GM13977 (cell line): ENCODE data around the gene WDR1.

Source experiments
- DNase-seq: peaks from one replicate; pipeline ENCODE4 v3.0.0; 2012; ENCODE audit warnings: low spot score
- in situ Hi-C: fragments of 300-500 bp; cut with MboI; formaldehyde crosslinking; loops from one replicate; pipeline ENCODE4 v1.12.0; 2022; ENCODE audit warnings: low sequenced_read_pairs, low pct_unique_long_range_greater_than_20kb, mixed read lengths, inconsistent platforms; ENCODE audit not compliant: unreplicated experiment
- TF ChIP-seq, protein P1 (sequence below): IDR thresholded peaks from 2 replicates; pipeline ENCODE4 v1.5.1; 2012; ENCODE audit warnings: mild to moderate bottlenecking, control low read depth; ENCODE audit not compliant: insufficient read depth; ENCODE audit errors: extremely low read depth, missing control alignments

Gene WDR1

DNA sequence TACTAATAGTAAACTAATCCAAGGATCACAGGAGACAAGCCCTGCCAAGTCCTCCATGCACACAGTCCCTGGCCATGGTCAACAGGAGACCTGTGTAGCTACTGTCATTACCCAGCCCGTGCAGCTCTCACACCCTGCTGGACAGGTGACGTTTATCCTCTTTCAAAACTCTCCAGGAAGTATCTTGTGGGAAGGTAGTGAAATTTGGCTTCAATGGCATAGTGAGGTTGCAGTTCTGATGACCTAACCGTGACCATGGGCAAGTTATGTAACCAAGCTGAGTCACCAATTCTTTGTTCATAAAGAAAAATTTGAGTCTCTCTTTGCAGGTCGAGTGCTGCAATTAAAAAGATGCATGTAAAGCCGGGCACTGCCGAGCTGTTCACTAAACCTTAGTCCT, 84.0 kb downstream of the WDR1 start:
- in situ Hi-C loops, result no loop called here

DNA sequence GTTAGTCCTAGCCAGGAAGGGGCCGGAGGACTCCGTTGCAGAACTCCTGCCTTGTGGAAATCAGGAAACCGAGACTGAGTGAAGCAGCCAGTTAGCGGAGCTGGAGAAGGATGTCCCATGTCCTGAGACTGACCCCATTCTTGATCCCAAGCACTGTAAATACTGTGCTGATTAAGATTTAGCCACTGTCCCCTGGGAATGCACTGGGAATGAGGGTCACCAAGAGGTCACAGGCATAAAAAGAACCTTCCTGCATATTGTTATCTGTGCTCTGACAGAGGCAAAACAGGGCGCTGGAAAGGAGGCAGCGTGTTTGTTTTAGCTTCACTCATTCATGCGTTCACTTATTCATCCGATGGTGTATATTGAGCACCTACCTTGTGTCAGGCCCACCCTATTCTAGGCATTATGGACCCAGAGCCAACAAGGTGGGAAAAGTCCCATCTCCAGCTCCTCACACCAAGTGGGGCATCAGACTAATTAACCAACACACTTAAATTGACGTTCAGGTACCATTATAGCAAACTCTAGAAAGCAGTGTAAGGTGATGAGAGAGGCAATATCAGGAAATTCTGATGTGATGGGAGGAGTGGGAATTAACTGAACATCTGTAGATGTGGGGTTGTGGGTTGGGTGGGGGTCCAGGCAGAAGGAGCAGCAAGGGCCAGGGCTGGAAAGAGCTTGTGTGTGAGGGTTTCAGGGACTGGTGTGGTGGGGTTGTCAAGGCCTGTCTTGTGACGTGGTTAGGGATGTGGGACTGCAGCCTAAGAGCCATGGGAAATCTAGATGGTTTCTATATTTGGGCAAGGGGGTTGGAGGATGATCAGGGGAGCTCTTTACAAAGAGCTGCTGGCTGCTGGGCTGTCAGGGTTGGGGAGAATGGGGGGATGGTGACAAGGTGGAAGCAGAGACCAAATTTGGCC, 84.7 kb downstream of the WDR1 start:
- no peak for DNase-seq
- TF ChIP-seq, protein P1, sequence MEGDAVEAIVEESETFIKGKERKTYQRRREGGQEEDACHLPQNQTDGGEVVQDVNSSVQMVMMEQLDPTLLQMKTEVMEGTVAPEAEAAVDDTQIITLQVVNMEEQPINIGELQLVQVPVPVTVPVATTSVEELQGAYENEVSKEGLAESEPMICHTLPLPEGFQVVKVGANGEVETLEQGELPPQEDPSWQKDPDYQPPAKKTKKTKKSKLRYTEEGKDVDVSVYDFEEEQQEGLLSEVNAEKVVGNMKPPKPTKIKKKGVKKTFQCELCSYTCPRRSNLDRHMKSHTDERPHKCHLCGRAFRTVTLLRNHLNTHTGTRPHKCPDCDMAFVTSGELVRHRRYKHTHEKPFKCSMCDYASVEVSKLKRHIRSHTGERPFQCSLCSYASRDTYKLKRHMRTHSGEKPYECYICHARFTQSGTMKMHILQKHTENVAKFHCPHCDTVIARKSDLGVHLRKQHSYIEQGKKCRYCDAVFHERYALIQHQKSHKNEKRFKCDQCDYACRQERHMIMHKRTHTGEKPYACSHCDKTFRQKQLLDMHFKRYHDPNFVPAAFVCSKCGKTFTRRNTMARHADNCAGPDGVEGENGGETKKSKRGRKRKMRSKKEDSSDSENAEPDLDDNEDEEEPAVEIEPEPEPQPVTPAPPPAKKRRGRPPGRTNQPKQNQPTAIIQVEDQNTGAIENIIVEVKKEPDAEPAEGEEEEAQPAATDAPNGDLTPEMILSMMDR, result no peak

More for the DNA sequence above, 84.0 kb downstream of the WDR1 start:
- TF ChIP-seq, protein P1, result no peak
- no peak for DNase-seq

DNA sequence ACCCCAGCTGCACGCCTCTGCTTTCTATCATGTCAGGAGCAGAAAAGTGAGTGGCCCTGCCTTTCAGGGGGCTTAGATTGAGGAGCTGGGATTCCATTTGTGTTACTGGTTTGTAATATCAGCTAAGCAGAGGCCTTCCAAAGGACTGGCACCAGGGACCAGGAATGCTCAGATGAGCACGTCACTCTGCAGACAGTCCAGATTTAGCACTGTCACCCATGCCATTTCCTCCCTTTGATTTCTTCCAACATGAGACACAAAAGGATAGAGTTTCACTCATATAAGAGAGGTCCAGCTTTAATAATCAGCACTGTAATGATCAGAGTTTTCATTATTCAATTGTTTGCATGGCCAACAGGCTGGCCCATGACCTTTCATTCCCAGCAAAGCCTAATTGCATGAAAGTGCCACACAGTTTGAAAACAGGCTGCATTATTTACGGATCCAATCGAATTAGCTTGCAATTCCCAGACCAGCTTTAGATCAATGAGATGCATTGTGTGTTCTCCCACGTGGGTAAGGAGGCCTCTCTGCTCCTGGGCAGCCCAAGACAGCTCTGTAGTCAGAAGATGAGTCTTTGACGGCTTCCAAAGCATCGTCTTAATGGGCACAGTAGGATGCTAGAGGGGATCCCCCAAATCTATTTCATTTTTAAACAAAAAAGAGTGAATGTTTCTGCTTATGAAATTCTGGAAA, 85.5 kb downstream of the WDR1 start:
- no peak for DNase-seq
- in situ Hi-C loops, result no loop called here
- TF ChIP-seq, protein P1, result no peak

More for the DNA sequence above, 84.7 kb downstream of the WDR1 start:
- in situ Hi-C loops, result no loop called here

DNA sequence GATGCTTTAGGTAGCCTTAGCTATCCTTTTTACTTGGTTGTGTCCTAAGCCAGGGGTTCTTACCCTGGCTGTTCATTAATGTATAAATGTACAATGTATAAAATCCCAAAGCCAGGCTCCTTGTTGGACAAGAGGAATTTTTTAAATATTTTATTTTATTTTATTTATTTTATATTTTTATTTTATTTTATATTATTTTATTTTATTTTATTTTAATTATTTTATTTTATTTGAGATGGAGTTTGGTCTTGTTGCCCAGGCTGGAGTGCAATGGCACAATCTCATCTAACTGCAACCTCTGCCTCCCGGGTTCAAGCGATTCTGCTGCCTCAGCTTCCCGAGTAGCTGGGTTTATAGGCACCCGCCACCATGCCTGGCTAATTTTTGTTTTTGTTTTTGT, 87.2 kb downstream of the WDR1 start:
- DNase-seq, result no peak
- in situ Hi-C loops, result no loop called here
- TF ChIP-seq, protein P1, result no peak

DNA sequence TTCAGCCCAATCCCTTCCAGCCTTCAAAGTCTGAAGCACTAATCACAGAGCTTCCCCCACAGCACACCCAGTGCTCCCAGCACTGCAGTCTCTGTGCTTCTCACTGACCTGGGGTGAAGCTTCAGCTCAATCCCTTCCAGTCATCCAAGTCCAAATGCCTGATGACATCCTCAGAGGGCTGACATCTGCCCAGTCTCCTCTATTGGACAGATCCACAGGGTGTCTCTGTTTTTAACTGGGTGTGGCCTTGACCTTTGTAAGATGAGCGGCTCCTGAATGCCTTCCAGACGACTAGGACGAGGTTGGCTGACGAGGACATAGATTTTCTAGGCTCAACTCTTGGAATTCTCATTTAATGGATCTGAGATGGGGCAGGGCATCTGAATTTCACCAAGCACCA, 87.7 kb downstream of the WDR1 start:
- in situ Hi-C loops, result no loop called here
- no peak for DNase-seq
- TF ChIP-seq, protein P1, result no peak

DNA sequence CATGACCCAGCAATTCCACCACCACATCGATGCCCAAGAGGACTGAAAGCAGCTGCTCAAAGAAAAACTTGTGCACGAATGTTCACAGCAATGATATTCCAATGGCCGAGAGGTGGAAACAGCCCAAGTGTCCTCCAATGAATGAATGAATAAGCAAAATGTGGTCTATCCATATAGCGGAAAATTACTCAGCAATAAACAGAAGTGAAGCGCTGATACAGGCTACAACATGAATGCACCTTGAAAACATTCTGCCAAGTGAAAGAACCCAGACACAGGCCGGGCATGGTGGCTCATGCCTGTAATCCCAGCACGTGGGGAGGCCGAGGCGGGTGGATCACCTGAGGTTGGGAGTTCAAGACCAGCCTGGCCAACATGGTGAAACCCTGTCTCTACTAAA, 90.1 kb downstream of the WDR1 start:
- no peak for DNase-seq
- TF ChIP-seq, protein P1, result no peak
- in situ Hi-C loops, result no loop called here
